ENCODE results near the gene TCF12. TPM values are rescaled to one million over a fixed set of nuclear protein-coding genes. Genes with fewer than 3 reads are reported as not detected.

TCF12 gene
- total RNA-seq, 4 donors from 2014 or later: 50.5 to 117 (median 89.8) TPM

GRCh38 chr15:57085267-57085666 is 166.8 kb downstream of the TCF12 start:
- WGBS, 2 donors: 91% methylated on average over 4 of the region's 4 CpGs
- intact Hi-C loops (cut with DNase I; ENCODE audit: low total_unique reads): no loop called here
- TF ChIP-seq CTCF (IDR thresholded peaks at IDR 0.05): no peak
- no peak for TF ChIP-seq POLR2A (IDR thresholded peaks at IDR 0.05)
- no peak overlapping the region for H3K4me3 ChIP-seq (ENCODE audit: low read depth, poor library complexity, severe bottlenecking)
- no peak for DNase-seq (ENCODE audit: low spot score in 2 of 2)

- WGBS, 2 donors: 97 to 98% methylated on average over 4 of the region's 4 CpGs
- TF ChIP-seq CTCF (IDR thresholded peaks at IDR 0.05) (no peak), POLR2A (IDR thresholded peaks at IDR 0.05) (no peak)
These were observed 168.5 kb downstream of the TCF12 start for GRCh38 chr15:57086857-57087427.

GRCh38 chr15:57089815-57090495 is 171.5 kb downstream of the TCF12 start:
- no peak for TF ChIP-seq CTCF (IDR thresholded peaks at IDR 0.05)
- TF ChIP-seq POLR2A (IDR thresholded peaks at IDR 0.05): no peak
- WGBS, 2 donors: 89 to 95% methylated on average over 6 of the region's 6 CpGs
- intact Hi-C loops (cut with DNase I; ENCODE audit: low total_unique reads): no loop called here
- DNase-seq (ENCODE audit: low spot score in 2 of 2): no peak
- no peak overlapping the region for H3K4me3 ChIP-seq (ENCODE audit: low read depth, poor library complexity, severe bottlenecking)

More at GRCh38 chr15:57086857-57087427, 168.5 kb downstream of the TCF12 start:
- intact Hi-C loops (cut with DNase I; ENCODE audit: low total_unique reads): no loop called here
- no peak overlapping the region for H3K4me3 ChIP-seq (ENCODE audit: low read depth, poor library complexity, severe bottlenecking)
- no peak for DNase-seq (ENCODE audit: low spot score in 2 of 2)

GRCh38 chr15:57090496-57090859 is 172.0 kb downstream of the TCF12 start:
- no peak overlapping the region for H3K4me3 ChIP-seq (ENCODE audit: low read depth, poor library complexity, severe bottlenecking)
- WGBS, 2 donors: 83 to 86% methylated on average over 4 of the region's 4 CpGs
- TF ChIP-seq CTCF (IDR thresholded peaks at IDR 0.05) (no peak), POLR2A (IDR thresholded peaks at IDR 0.05) (no peak)
- no peak for DNase-seq (ENCODE audit: low spot score in 2 of 2)
- intact Hi-C loops (cut with DNase I; ENCODE audit: low total_unique reads): no loop called here

GRCh38 chr15:57091636-57092035 is 173.2 kb downstream of the TCF12 start:
- DNase-seq (ENCODE audit: low spot score in 2 of 2): no peak
- intact Hi-C loops (cut with DNase I; ENCODE audit: low total_unique reads): no loop called here
- WGBS, 2 donors: 92 to 95% methylated on average over 2 of the region's 2 CpGs
- TF ChIP-seq CTCF (IDR thresholded peaks at IDR 0.05): no peak
- TF ChIP-seq POLR2A (IDR thresholded peaks at IDR 0.05): no peak
- H3K4me3 ChIP-seq (ENCODE audit: low read depth, poor library complexity, severe bottlenecking): no peak overlapping the region

GRCh38 chr15:57092252-57092651 is 173.8 kb downstream of the TCF12 start:
- H3K4me3 ChIP-seq (ENCODE audit: low read depth, poor library complexity, severe bottlenecking): no peak overlapping the region
- intact Hi-C loops (cut with DNase I; ENCODE audit: low total_unique reads): no loop called here
- TF ChIP-seq CTCF (IDR thresholded peaks at IDR 0.05): no peak
- DNase-seq (ENCODE audit: low spot score in 2 of 2): no peak
